K562 (cell line): ENCODE results near the gene STON1. TPM values are rescaled to one million over a fixed set of nuclear protein-coding genes. Genes with fewer than 3 reads are reported as not detected.

Experiments
- BDP1 ChIP-seq: IDR thresholded peaks from 3 replicates; pipeline ENCODE4 v1.6.1; 2011; ENCODE audit not compliant: insufficient read length, insufficient read depth
- BRD9 ChIP-seq: fragments of 450-650 bp; IDR thresholded peaks from 2 replicates; pipeline ENCODE4 v1.6.1; 2018; ENCODE audit warnings: low read depth; ENCODE audit not compliant: partially characterized antibody
- CHCHD3 ChIP-seq: fragments of 250-450 bp; sonication (Bioruptor Pico); IDR thresholded peaks from 2 replicates; pipeline ENCODE4 v2.1.2; 2022; ENCODE audit warnings: mild to moderate bottlenecking
- ETS1 ChIP-seq: conservative IDR thresholded peaks from 2 replicates; pipeline ENCODE4 v1.6.1; 2011; ENCODE audit warnings: low read depth, mild to moderate bottlenecking, low read length; ENCODE audit not compliant: control insufficient read depth
- FOXK1 ChIP-seq: sonication (generic); formaldehyde crosslinking; IDR thresholded peaks from 2 replicates; pipeline ENCODE4 v1.8.0; 2022; ENCODE audit warnings: missing genetic modification reagents, mild to moderate bottlenecking, borderline replicate concordance
- IRF1 ChIP-seq: sonication (generic); formaldehyde crosslinking; IDR thresholded peaks from 2 replicates; pipeline ENCODE4 v1.8.0; 2022; ENCODE audit warnings: missing genetic modification reagents, mild to moderate bottlenecking, borderline replicate concordance
- KLF13 ChIP-seq: fragments of 450-650 bp; IDR thresholded peaks from 2 replicates; pipeline ENCODE4 v1.6.1; 2016; ENCODE audit warnings: missing genetic modification characterization, low read depth, mild to moderate bottlenecking, missing compliant biosample characterization, moderate library complexity, borderline replicate concordance
- POLR3G ChIP-seq: IDR thresholded peaks from 2 replicates; pipeline ENCODE4 v1.6.1; 2011; ENCODE audit not compliant: insufficient read length, insufficient replicate concordance; ENCODE audit errors: extremely low read depth
- PYGO2 ChIP-seq: fragments of 450-650 bp; IDR thresholded peaks from 2 replicates; pipeline ENCODE4 v1.6.1; 2016; ENCODE audit warnings: mild to moderate bottlenecking, missing genetic modification characterization, moderate library complexity, missing compliant biosample characterization
- RCOR1 ChIP-seq, 2 experiments: IDR thresholded peaks; 2 replicates each; pipeline ENCODE4 v1.6.1; 2012; ENCODE audit warnings: low read depth in 2 of 2, low read length in 2 of 2, borderline replicate concordance in 1 of 2, improper control_type of control experiment in 1 of 2
- SAFB ChIP-seq: fragments of 200-400 bp; formaldehyde crosslinking; IDR thresholded peaks from 2 replicates; pipeline ENCODE4 v1.6.1; 2017; ENCODE audit warnings: low read depth, low read length, borderline replicate concordance
- TRIM25 ChIP-seq: fragments of 450-650 bp; IDR thresholded peaks from 2 replicates; pipeline ENCODE4 v1.7.0; 2016; ENCODE audit warnings: borderline replicate concordance
- ZBTB2 ChIP-seq: fragments of 450-650 bp; IDR thresholded peaks from 2 replicates; pipeline ENCODE4 v1.6.1; 2016; ENCODE audit warnings: antibody characterized with exemption
- ZBTB26 ChIP-seq: fragments of 450-650 bp; formaldehyde crosslinking; IDR thresholded peaks from 2 replicates; pipeline ENCODE4 v1.4.0; 2022; ENCODE audit warnings: missing genetic modification characterization
- ZFP91 ChIP-seq: sonication (generic); formaldehyde crosslinking; IDR thresholded peaks from 2 replicates; pipeline ENCODE4 v1.8.0; 2022; ENCODE audit warnings: mild to moderate bottlenecking, missing genetic modification reagents
- ZKSCAN3 ChIP-seq: fragments of 250-450 bp; sonication (Bioruptor Pico); IDR thresholded peaks from 2 replicates; pipeline ENCODE4 v1.4.0; 2020
- ZNF224 ChIP-seq: sonication (generic); formaldehyde crosslinking; IDR thresholded peaks from 2 replicates; pipeline ENCODE4 v1.8.0; 2022; ENCODE audit warnings: mild to moderate bottlenecking, missing genetic modification reagents
- ZNF263 ChIP-seq: sonication (generic); formaldehyde crosslinking; IDR thresholded peaks from 2 replicates; pipeline ENCODE4 v1.8.0; 2022; ENCODE audit warnings: mild to moderate bottlenecking, missing genetic modification reagents, borderline replicate concordance
- ZNF717 ChIP-seq: fragments of 250-450 bp; sonication (Bioruptor Pico); IDR thresholded peaks from 2 replicates; pipeline ENCODE4 v1.5.0; 2021
- polyA plus RNA-seq, 8 experiments: library from polyadenylated mRNA; depleted of rRNA in 4 of 8; stranded (reverse) in 5 of 8; unstranded in 3 of 8; fragments of >200 nt; fragmentation: Nextera tagmentation in 2 of 8; fragmentation: Illumina TruSeq in 1 of 8; extraction: Ambion mirVana in 2 of 8; extraction: Trizol in 1 of 8; gene quantifications; 2 replicates each; pipeline versions ENCODE4 v1.2.1 to v1.2.3, GENCODE V29; 2011 to 2014; ENCODE audit warnings: inconsistent platforms in 1 of 8, missing spikeins in 1 of 8
- total RNA-seq, 7 experiments: library from RNA; depleted of rRNA in 6 of 7; stranded (reverse); fragments of >200 nt in 6 of 7; fragmentation: Illumina TruSeq in 2 of 7; extraction: Trizol in 2 of 7; gene quantifications; 2 replicates each; pipeline versions ENCODE4 v1.2.1 to v1.2.3, GENCODE V29; 2011 to 2021; ENCODE audit warnings: low replicate concordance in 1 of 7

STON1 gene
- total and polyA plus RNA-seq, 9 of the 15 experiments (the other 6 are each of a cell fraction or from before 2014, with no cell fraction given): 0.07 to 1.2 (median 0.55) TPM

- TF ChIP-seq POLR3G (no peak), BDP1 (no peak), SAFB (no peak), BRD9 (peak; percentile 23), TRIM25 (no peak), ZKSCAN3 (CRISPR knock-in tag) (no peak), ZNF263 (no peak), PYGO2 (tag) (no peak), CHCHD3 (no peak), KLF13 (tag) (no peak), ZFP91 (CRISPR knock-in tag) (no peak), RCOR1 (IDR thresholded peaks at IDR 0.05; ENCODE audit: borderline replicate concordance in 1 of 2, low read depth in 2 of 2, low read length in 2 of 2) (peak in 1 of 2 experiments; percentile 35; a peak in 1 of 4 replicates), IRF1 (no peak), ETS1 (no peak), ZNF717 (CRISPR knock-in tag) (no peak), ZNF224 (CRISPR knock-in tag) (no peak), FOXK1 (no peak), ZBTB2 (peak; percentile 39; the same call in 1 of the 2 replicates), ZBTB26 (no peak)
Measured at GRCh38 chr2:48508461-48509124, 21.4 kb upstream of the STON1 start (continued).
